Measurements from ENCODE around the gene DKK1. TPM values are rescaled to one million over a fixed set of nuclear protein-coding genes. Genes with fewer than 3 reads are reported as not detected.

The DKK1 gene
- total and polyA plus RNA-seq, 7 donors: 0.09 to 0.77 (median 0.20) TPM; not detected in 1

DNA sequence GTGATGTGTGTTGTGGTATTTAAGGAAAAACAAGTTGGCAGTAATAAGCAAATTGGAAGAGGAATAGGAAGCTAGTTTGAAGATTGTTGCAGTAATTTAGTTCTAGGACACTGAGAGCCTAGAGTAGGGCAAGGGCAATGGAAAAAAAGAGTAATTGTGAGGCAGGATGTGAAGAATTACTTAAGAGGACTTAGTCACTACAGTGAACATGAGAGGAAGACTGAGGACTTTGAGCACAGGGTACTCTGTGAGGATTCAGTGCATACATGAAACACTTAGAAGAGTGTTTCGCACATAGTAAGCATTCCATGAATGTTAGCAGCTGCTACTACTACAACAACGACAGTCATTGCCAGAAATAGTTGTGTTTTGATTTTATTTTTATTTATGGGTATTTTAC, 30.9 kb upstream of the DKK1 start:
- 31 to 36% (median 32%) methylated on average over 2 of the region's 2 CpGs for WGBS, 3 donors
- Histone ChIP-seq H3K27me3 (ENCODE audit: insufficient read depth in 3 of 3, low read length in 2 of 3) (no peaks in the 10 kb centered on the region), H3K4me3 (no peak overlapping the region), H3K9me3 (no peaks in the 10 kb centered on the region), H3K27ac (peak overlapping the region; percentile 0), H3K4me1 (peaks cover 31% of the 10 kb centered on the region), H3K36me3 (ENCODE audit: insufficient read depth in 1 of 2, low read depth in 1 of 2) (peaks cover 0 to 14% of the 10 kb centered on the region in 2 donors)
- intact Hi-C loops (cut with DNase I): no loop called here
- TF ChIP-seq, protein P1, sequence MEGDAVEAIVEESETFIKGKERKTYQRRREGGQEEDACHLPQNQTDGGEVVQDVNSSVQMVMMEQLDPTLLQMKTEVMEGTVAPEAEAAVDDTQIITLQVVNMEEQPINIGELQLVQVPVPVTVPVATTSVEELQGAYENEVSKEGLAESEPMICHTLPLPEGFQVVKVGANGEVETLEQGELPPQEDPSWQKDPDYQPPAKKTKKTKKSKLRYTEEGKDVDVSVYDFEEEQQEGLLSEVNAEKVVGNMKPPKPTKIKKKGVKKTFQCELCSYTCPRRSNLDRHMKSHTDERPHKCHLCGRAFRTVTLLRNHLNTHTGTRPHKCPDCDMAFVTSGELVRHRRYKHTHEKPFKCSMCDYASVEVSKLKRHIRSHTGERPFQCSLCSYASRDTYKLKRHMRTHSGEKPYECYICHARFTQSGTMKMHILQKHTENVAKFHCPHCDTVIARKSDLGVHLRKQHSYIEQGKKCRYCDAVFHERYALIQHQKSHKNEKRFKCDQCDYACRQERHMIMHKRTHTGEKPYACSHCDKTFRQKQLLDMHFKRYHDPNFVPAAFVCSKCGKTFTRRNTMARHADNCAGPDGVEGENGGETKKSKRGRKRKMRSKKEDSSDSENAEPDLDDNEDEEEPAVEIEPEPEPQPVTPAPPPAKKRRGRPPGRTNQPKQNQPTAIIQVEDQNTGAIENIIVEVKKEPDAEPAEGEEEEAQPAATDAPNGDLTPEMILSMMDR (IDR thresholded peaks at IDR 0.05): no peak
- ATAC-seq (peak; percentile 54 to 69 (median 66)), DNase-seq (no peak)

DNA sequence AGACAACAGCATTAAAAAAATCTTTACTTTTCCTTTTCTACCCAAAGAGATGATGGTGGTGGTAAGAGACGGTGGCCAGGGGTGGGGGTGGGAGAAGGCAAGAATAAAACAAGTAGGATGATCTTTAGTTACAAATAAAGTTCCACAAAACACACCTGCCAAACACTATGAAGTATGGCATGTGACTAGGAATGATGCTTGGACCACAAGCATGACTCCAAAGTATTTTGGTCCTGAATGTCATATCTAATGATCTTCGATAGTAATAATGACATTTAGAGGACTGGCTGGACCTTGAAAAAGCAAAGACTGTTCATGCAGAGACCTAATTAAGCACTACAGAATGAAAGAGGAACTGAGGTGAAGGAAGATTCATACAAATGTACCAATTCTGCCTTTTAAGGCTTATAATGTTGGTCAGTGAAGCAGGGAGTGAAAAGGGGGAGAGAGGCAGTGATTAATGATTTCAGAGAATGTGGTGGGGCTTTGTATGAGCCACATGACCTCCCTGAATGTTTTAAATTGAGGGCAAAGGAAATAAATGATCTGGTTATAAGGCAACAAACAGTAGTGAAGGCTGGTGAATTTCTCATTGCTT, 29.6 kb upstream of the DKK1 start:
- H3K4me3 ChIP-seq: no peak overlapping the region
- peak overlapping the region; percentile 11 for H3K27ac ChIP-seq
- ATAC-seq (peak in 1 of 4 donors; percentile 23), DNase-seq (no peak)
- H3K9me3 ChIP-seq: no peaks in the 10 kb centered on the region
- no peaks in the 10 kb centered on the region for H3K27me3 ChIP-seq (ENCODE audit: insufficient read depth in 3 of 3, low read length in 2 of 3)
- intact Hi-C loops (cut with DNase I): no loop called here
- TF ChIP-seq, protein P1 (IDR thresholded peaks at IDR 0.05): no peak
- peaks cover 28% of the 10 kb centered on the region for H3K4me1 ChIP-seq
- peaks cover 0 to 23% of the 10 kb centered on the region in 2 donors for H3K36me3 ChIP-seq (ENCODE audit: insufficient read depth in 1 of 2, low read depth in 1 of 2)
- WGBS, 3 donors: 58 to 81% (median 65%) methylated on average over 2 of the region's 2 CpGs

DNA sequence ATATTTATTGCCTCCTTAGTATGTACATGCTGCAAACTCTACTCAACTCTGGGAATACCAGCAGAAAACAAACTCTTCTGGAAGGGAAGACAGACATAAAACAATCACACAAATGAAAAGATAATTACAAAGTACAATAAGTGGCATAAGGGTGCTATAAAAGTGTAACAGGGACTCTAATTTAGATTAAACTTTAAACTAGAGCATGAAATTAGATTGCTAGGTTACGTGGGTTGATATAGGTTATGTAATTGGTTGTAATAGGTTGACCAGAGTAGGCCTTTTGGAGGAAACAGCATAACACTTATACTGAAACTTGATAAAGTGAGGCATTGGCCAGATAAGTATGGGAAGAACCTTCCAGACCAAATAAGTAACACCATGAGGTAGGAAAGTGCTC, 26.2 kb upstream of the DKK1 start:
- H3K9me3 ChIP-seq: no peaks in the 10 kb centered on the region
- DNase-seq (no peak), ATAC-seq (no peak)
- peaks cover 0 to 23% of the 10 kb centered on the region in 2 donors for H3K36me3 ChIP-seq (ENCODE audit: insufficient read depth in 1 of 2, low read depth in 1 of 2)
- no peak overlapping the region for H3K27ac ChIP-seq
- 87 to 100% (median 87%) methylated on average over 1 of the region's 1 CpG for WGBS, 3 donors
- no peaks in the 10 kb centered on the region for H3K27me3 ChIP-seq (ENCODE audit: insufficient read depth in 3 of 3, low read length in 2 of 3)
- H3K4me3 ChIP-seq: no peak overlapping the region
- TF ChIP-seq, protein P1 (IDR thresholded peaks at IDR 0.05): no peak
- intact Hi-C loops (cut with DNase I): no loop called here
- H3K4me1 ChIP-seq: peaks cover 13% of the 10 kb centered on the region

DNA sequence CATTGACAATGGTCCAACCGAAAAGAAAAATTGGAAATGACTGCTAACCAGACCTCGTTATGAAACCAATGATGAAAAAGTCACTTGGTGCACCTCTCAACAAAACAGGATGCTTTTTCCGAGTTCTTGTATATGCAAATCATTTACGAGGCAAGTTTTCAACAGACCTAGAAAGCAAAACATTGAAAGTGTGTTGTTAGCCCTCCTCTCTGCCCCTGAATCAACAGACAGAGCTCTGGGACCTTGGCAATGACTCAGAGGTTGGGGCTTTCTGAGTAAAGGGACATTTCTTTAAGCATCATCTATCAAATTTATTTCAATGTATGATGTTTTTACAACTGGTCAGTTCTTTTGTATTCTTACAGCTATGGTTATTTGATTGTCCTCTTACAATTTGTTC, 16.3 kb upstream of the DKK1 start:
- TF ChIP-seq, protein P1 (IDR thresholded peaks at IDR 0.05): no peak
- no peak overlapping the region for H3K4me3 ChIP-seq
- DNase-seq: no peak
- no peak overlapping the region for H3K27ac ChIP-seq
- ATAC-seq: no peak
- peaks cover 23% of the 10 kb centered on the region for H3K4me1 ChIP-seq
- no peaks in the 10 kb centered on the region for H3K36me3 ChIP-seq (ENCODE audit: insufficient read depth in 1 of 2, low read depth in 1 of 2)
- H3K9me3 ChIP-seq: no peaks in the 10 kb centered on the region
- H3K27me3 ChIP-seq (ENCODE audit: insufficient read depth in 3 of 3, low read length in 2 of 3): no peaks in the 10 kb centered on the region
- intact Hi-C loops (cut with DNase I): no loop called here
- WGBS, 3 donors: 72 to 88% (median 76%) methylated on average over 4 of the region's 4 CpGs
